Neural progenitor cell (in vitro differentiated cells): ENCODE results near the gene NME4.

Experiments used
- EZH2phosphoT487 ChIP-seq: fragments of 200-600 bp; sonication (generic); IDR thresholded peaks from 2 replicates; pipeline ENCODE4 v1.6.1; 2017; ENCODE audit warnings: antibody characterized with exemption
- TF ChIP-seq, protein P1 (sequence below): fragments of 200-600 bp; sonication (generic); IDR thresholded peaks from 2 replicates; pipeline ENCODE4 v1.5.1; 2017; ENCODE audit warnings: antibody characterized with exemption, mild to moderate bottlenecking

DNA sequence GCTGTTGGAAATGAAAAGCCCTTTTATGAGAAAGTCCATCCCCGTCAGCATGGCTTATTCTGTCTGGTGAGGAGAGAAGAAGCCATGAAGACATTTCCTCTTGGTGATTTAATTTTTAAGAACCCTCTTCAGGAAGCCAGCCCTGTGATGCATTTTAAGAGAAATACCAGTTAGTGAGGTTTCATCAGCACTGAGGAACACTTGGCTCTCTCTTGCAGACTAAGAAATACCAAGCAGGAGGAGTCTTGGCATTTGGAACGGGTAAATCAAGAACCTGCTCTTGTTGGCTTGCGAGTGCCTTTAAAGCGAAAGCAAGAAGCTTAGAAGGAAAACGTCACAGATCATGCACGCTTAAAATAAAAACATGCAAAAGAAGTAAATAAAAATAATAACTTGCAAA, 46.0 kb downstream of the NME4 start:
- TF ChIP-seq, protein P1, sequence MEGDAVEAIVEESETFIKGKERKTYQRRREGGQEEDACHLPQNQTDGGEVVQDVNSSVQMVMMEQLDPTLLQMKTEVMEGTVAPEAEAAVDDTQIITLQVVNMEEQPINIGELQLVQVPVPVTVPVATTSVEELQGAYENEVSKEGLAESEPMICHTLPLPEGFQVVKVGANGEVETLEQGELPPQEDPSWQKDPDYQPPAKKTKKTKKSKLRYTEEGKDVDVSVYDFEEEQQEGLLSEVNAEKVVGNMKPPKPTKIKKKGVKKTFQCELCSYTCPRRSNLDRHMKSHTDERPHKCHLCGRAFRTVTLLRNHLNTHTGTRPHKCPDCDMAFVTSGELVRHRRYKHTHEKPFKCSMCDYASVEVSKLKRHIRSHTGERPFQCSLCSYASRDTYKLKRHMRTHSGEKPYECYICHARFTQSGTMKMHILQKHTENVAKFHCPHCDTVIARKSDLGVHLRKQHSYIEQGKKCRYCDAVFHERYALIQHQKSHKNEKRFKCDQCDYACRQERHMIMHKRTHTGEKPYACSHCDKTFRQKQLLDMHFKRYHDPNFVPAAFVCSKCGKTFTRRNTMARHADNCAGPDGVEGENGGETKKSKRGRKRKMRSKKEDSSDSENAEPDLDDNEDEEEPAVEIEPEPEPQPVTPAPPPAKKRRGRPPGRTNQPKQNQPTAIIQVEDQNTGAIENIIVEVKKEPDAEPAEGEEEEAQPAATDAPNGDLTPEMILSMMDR: no peak
- TF ChIP-seq EZH2phosphoT487: no peak
